OCI-LY3 (cell line): Measurements from ENCODE around the gene ACTA2.

Experiments used
- H2AFZ ChIP-seq: fragments of 200-600, 300-600 bp; shearing (Covaris generic); 2 replicates; pipeline ENCODE4 v1.6.0; 2014; ENCODE audit warnings: antibody characterized with exemption, low read depth, low read length
- H3K27ac ChIP-seq: fragments of 200-600, 300-600 bp; sonication (generic); 2 replicates; pipeline ENCODE4 v1.5.1; 2014; ENCODE audit warnings: mild to moderate bottlenecking, low read length, moderate library complexity, mixed read lengths
- H3K27me3 ChIP-seq: fragments of 200-600, 300-600 bp; sonication (generic); 2 replicates; pipeline ENCODE4 v1.6.1; 2014; ENCODE audit warnings: low read depth, low read length, mixed read lengths
- H3K36me3 ChIP-seq: fragments of 200-600, 300-600 bp; sonication (generic); replicated peaks from 2 replicates; pipeline ENCODE3; 2014; ENCODE audit warnings: low read depth, low read length, mixed read lengths
- H3K4me1 ChIP-seq: fragments of 300-600, 200-600 bp; sonication (generic); 2 replicates; pipeline ENCODE4 v1.6.1; 2014; ENCODE audit warnings: low read length, mixed read lengths
- H3K4me2 ChIP-seq: fragments of 200-600, 300-600 bp; sonication (generic); 2 replicates; pipeline ENCODE4 v1.6.1; 2014; ENCODE audit warnings: low read length, mixed read lengths
- H3K4me3 ChIP-seq: fragments of 300-600, 200-600 bp; sonication (generic); 2 replicates; pipeline ENCODE4 v1.5.1; 2014; ENCODE audit warnings: antibody characterized with exemption, mild to moderate bottlenecking, low read length, moderate library complexity
- H3K79me2 ChIP-seq: fragments of 300-600, 200-600 bp; shearing (Covaris generic); 2 replicates; pipeline ENCODE4 v1.6.1; 2014; ENCODE audit warnings: mild to moderate bottlenecking, low read length, mixed read lengths
- H3K9ac ChIP-seq: fragments of 300-600, 200-600 bp; shearing (Covaris generic); 2 replicates; pipeline ENCODE4 v1.6.0; 2014; ENCODE audit warnings: mild to moderate bottlenecking, low read length, moderate library complexity
- H3K9me3 ChIP-seq: fragments of 200-600, 300-600 bp; shearing (Covaris generic); 2 replicates; pipeline ENCODE4 v1.6.1; 2014; ENCODE audit warnings: low read length, mixed read lengths; ENCODE audit not compliant: insufficient read depth
- H4K20me1 ChIP-seq: fragments of 200-600, 300-600 bp; sonication (generic); 2 replicates; pipeline ENCODE4 v1.6.1; 2016; ENCODE audit warnings: low read length, mixed read lengths; ENCODE audit not compliant: insufficient read depth
- EZH2phosphoT487 ChIP-seq: fragments of 200-600 bp; shearing (Covaris generic); IDR thresholded peaks from 2 replicates; pipeline ENCODE4 v1.6.1; 2018; ENCODE audit warnings: antibody characterized with exemption, mixed run types, low read depth
- TF ChIP-seq, protein P1 (sequence below): fragments of 200-600, 300-600 bp; sonication (generic); IDR thresholded peaks from 2 replicates; pipeline ENCODE4 v1.5.1; 2014; ENCODE audit warnings: antibody characterized with exemption, low read length, low read depth

The ACTA2 gene

DNA sequence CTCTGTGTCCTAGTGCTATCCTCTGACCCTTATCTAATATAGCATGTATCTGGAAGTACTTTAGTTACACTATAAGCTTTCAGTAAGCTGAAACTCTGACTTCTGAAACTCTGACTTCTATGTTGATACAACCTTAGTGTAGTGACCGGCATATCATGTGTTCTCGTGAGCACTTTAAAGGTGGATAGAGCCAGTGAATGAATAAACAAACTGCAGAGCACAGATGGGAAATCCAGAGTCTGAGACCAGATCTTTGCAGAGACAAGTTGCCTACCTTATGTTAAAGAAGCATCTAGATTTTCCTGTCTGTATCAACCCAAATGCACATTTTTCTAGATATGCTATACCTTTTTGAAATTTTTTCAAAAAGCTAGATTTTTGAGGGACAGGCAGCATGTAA is 3.5 kb downstream of the ACTA2 start:
- Histone ChIP-seq H3K4me2 (no peak overlapping the region), H2AFZ (no peak overlapping the region), H4K20me1 (no peaks in the 10 kb centered on the region), H3K36me3 (no peaks in the 10 kb centered on the region), H3K27ac (no peak overlapping the region), H3K9me3 (no peaks in the 10 kb centered on the region), H3K9ac (no peak overlapping the region), H3K79me2 (no peaks in the 10 kb centered on the region), H3K4me3 (no peak overlapping the region), H3K4me1 (peaks cover 54% of the 10 kb centered on the region), H3K27me3 (no peaks in the 10 kb centered on the region)
- TF ChIP-seq, protein P1, sequence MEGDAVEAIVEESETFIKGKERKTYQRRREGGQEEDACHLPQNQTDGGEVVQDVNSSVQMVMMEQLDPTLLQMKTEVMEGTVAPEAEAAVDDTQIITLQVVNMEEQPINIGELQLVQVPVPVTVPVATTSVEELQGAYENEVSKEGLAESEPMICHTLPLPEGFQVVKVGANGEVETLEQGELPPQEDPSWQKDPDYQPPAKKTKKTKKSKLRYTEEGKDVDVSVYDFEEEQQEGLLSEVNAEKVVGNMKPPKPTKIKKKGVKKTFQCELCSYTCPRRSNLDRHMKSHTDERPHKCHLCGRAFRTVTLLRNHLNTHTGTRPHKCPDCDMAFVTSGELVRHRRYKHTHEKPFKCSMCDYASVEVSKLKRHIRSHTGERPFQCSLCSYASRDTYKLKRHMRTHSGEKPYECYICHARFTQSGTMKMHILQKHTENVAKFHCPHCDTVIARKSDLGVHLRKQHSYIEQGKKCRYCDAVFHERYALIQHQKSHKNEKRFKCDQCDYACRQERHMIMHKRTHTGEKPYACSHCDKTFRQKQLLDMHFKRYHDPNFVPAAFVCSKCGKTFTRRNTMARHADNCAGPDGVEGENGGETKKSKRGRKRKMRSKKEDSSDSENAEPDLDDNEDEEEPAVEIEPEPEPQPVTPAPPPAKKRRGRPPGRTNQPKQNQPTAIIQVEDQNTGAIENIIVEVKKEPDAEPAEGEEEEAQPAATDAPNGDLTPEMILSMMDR: no peak

DNA sequence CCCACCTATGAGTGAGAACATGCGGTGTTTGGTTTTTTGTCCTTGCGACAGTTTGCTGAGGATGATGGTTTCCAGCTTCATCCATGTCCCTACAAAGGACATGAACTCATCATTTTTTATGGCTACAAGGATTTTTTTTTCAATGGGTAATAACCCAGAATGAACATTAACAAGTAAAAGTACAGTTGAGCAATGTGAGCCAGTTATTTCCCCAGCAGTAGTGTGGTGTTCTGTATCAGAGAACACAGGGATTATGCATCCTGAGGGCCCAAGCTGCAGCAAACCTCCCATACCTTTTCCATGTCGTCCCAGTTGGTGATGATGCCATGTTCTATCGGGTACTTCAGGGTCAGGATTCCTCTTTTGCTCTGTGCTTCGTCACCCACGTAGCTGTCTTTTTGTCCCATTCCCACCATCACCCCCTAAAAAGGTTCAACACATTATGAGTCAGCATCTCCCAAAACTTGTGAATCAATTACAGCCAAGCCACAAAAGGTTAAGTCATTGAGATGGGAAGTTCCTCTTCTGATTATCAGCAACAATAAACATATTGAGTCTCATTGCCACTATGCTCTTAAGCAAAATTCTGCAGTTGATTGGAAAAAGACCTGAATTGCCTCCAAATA is 5.5 kb downstream of the ACTA2 start:
- Histone ChIP-seq H3K4me3 (no peak overlapping the region), H3K27ac (no peak overlapping the region), H3K4me2 (no peak overlapping the region), H2AFZ (no peak overlapping the region), H3K36me3 (no peaks in the 10 kb centered on the region), H3K79me2 (no peaks in the 10 kb centered on the region), H4K20me1 (no peaks in the 10 kb centered on the region), H3K27me3 (no peaks in the 10 kb centered on the region), H3K9me3 (no peaks in the 10 kb centered on the region), H3K9ac (no peak overlapping the region), H3K4me1 (peaks cover 51% of the 10 kb centered on the region)
- TF ChIP-seq, protein P1: no peak
- no peak for TF ChIP-seq EZH2phosphoT487

DNA sequence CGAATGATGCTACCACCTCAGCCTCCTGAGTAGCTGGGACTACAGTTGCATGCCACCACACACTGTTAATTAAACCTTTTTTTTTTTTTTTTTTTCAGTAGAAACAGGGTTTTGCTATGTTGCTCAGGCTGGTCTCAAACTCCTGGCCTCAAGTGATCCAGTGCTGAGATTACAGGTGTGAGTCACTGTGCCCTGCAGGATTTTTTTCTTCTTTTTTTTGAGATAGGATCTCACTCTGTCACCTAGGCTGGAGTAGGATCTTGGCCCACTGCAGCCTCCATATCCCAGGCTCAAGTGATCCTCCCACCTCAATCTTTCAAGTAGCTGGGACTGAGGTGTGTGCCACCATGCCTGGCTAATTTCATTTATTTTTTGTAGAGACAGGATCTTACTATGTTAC is 6.4 kb downstream of the ACTA2 start:
- no peak for TF ChIP-seq EZH2phosphoT487
- TF ChIP-seq, protein P1: no peak
- H3K36me3 ChIP-seq: no peaks in the 10 kb centered on the region

DNA sequence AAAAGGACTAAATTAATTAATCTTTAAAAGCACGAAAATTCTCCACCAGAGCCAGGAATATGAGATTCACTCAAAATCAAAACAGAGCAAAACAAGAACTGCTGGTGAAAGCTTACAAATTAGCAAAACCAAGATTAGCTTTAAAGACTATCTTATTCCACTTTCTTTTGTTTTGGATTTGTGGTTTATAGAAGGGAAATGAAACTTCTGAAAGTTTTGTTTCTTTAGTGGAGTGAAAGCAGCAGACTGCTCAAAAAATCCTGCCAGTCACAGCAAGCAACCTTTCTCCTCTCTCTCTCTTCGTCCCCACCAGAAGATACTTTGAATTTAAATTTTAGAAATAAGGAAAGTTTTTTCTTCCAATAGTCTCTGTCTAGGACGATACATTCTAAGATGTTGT is 7.8 kb downstream of the ACTA2 start:
- Histone ChIP-seq H4K20me1 (no peaks in the 10 kb centered on the region), H3K36me3 (no peaks in the 10 kb centered on the region), H2AFZ (no peak overlapping the region), H3K4me1 (peaks cover 29% of the 10 kb centered on the region), H3K27ac (no peak overlapping the region), H3K27me3 (no peaks in the 10 kb centered on the region), H3K4me2 (peak overlapping the region; percentile 53), H3K9ac (no peak overlapping the region), H3K4me3 (peak overlapping the region; percentile 30), H3K9me3 (no peaks in the 10 kb centered on the region), H3K79me2 (no peaks in the 10 kb centered on the region)
- no peak for TF ChIP-seq EZH2phosphoT487
- TF ChIP-seq, protein P1: no peak

More for the DNA sequence above, 6.4 kb downstream of the ACTA2 start:
- Histone ChIP-seq H3K4me3 (no peak overlapping the region), H3K4me2 (no peak overlapping the region), H4K20me1 (no peaks in the 10 kb centered on the region), H3K9me3 (no peaks in the 10 kb centered on the region), H2AFZ (no peak overlapping the region), H3K27ac (no peak overlapping the region), H3K79me2 (no peaks in the 10 kb centered on the region), H3K9ac (no peak overlapping the region), H3K4me1 (peaks cover 43% of the 10 kb centered on the region), H3K27me3 (no peaks in the 10 kb centered on the region)
